Stimulated activated CD4-positive, alpha-beta T cell treated with anti-CD3 and anti-CD28 coated beads, Interleukin-12 subunit alpha, Interleukin-12 subunit beta, amount 100 ng/mL, for 48 hours (primary cell): Measurements from ENCODE around the gene FGF1.

Experiments used
- DNase-seq, 3 donors: peaks; one replicate each; pipeline ENCODE4 v3.0.0-alpha.2; 2020; ENCODE audit warnings: low read depth in 2 of 3, low spot score in 1 of 3

The FGF1 gene

DNA sequence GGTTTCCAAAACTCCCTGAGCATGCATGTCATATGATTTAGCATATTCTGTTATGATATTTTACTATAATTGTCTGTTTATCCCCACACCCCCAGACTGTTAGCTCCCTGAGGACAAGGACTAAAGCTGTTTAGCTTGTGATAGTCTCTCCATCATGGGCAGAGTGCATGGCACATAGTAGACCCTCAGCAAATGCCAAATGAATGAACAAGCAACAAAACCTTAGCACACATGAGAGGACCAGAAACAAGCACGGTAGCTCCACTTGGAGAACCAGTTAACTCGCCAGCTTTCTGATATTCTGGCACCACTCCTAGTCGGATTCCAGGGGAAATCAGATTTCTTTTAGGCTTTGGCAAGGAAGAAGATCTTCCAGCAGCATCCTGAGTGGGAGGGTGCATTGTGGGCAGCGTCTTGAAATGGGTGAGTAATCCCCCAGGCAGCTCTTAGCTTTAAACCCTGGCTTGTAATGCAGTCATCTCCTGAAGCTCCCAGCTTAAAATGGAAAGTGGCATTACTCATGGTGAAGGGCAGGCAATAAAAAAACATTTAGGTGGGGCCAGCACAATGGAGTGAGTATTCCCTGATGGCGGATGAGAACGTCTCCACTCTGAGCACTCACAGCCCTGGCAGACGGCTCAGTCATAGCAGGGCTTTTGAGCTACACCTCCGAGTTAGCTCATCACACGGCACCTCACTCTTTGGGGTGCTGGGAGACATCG, 41.1 kb downstream of the FGF1 start:
- no peak for DNase-seq

DNA sequence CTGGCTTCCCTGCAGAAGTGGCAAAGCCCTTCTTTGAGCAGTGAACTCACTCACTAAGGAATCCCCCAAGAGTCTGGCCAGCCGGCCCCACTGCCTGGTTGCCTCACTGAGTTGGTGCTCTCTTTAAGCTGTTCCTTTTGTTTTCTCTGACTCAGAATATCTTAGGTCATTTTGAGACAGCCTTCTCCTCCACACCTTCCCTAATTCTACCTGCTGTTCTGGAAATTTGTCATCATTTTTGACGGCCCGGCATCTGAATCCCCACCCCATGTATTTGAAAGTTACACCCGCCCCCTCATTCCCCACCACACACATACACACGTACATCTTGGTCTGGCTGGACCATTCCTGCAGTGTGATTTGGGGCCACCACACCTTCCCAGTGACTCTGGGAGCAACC, 41.8 kb downstream of the FGF1 start:
- DNase-seq: no peak

DNA sequence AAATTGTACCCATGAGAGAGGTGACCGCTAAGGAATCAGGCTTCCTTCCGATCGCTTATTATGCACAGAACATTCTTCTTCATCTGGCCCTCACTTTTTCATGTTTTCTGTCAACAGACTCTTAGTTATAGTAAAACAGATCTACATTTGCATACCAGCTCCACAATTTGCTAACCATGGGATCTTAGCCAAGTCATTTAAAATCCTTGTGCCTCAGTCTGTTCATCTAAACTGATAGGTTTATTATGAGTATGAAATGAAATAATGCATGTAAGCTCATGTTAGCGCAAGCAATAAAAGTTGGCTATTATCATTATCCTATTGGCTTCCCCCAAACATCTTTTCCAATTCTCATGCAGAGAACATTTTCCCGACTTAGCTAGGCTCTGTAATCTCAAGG, 42.3 kb downstream of the FGF1 start:
- DNase-seq: no peak

DNA sequence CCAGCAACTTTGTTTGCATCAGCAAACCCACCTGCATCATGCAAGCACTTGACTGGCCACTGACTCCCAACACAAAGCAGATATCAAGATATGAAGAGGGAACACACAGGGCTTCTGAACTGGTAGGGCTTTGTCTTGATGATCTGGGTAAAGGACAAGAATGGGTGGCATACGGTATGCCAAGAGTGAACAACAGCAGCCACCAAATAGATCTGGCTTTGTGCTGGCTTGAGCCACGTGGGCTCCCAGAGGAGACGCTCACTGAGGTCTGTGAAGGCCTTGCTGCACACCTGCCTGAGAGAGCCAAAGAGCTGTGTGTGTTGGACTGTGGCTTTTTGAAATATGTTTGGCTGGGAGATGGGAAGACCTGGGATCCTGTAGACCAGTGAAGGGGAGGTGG, 43.5 kb downstream of the FGF1 start:
- no peak for DNase-seq

DNA sequence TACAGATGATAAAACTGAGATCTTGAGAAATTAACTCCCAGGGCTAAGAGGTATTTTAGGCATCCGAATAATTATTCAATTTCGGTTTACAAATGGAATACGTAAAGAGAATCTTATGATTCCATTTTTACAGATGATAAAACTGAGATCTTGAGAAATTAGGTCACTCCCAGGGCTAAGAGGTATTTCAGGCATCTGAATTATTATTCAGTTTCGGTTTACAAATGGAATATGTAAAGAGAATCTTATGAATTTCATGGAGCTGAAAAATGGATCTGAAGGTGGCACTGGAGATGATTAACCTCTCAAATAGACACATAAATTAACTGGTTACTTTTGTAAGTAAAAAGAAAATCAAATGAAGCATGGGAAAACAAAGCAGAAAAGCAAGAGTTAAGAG, 44.2 kb downstream of the FGF1 start:
- DNase-seq: no peak

DNA sequence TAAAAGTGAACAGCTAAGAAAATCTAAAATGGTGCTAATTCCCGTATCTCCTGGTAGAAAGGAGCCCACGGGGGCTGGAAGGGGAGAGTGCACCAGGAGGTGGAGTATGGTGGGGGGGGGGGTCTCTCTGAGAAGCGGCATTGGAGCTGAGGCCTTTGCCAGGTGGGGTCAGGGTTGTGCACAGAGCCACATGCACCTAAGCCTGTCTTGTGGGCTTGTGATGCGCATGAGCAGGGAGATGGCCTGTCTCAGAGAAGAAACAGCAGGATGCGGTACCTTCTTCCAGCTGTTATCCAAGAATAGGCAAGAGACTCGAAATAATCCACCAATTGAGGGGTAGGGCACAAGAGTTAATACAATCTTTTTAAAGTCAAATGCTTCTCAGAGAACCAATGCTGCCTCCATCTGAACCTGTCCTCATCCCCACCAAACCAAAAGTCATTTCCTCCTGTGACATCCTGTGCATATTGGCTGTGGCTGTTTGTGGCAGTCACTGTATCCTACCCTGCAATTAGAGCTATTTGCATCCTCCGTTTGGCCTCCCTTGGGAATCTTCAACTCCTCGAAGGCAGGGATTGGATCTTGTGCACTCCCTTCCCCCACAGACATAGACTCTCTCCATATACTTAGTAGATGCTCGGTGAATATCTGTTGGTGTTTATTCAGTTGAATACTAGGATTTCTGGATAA, 45.4 kb downstream of the FGF1 start:
- no peak for DNase-seq

DNA sequence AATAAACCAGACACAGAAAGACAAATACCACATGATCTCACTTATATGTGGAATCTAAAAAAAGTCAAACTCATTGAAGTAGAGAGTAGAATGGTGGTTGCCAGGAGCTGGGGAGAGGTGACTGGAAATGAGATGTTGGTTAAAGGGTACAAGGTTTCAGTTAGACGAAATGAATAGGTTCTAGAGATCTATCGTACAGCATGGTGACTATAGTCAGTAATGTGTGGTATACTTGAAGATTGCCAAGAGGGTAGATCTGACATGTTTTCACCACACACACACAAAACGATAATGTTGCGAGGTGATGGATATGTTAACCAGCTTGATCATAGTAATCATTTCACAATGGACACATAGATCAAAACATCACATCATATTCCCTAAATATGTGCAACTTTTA, 46.4 kb downstream of the FGF1 start:
- DNase-seq: no peak

DNA sequence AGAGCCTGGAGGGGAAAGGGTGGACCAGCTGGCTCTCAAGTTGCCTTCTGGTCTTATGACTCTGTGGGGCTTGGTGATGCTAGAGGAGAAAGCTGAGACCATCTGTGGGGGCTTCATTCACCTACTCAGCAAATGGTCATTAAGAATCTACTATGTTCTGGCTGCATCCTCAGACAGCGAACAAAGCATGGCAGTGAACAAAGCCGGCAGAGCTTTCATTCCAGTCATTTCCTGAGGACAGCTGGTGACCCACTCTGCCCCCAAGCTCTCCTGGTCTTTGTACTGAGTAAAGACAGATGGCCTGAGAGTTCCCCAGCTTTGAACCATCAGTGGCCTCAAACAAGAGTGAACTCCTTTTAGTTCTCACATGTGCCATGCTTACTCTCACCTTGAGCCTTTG, 48.0 kb downstream of the FGF1 start:
- DNase-seq: no peak

DNA sequence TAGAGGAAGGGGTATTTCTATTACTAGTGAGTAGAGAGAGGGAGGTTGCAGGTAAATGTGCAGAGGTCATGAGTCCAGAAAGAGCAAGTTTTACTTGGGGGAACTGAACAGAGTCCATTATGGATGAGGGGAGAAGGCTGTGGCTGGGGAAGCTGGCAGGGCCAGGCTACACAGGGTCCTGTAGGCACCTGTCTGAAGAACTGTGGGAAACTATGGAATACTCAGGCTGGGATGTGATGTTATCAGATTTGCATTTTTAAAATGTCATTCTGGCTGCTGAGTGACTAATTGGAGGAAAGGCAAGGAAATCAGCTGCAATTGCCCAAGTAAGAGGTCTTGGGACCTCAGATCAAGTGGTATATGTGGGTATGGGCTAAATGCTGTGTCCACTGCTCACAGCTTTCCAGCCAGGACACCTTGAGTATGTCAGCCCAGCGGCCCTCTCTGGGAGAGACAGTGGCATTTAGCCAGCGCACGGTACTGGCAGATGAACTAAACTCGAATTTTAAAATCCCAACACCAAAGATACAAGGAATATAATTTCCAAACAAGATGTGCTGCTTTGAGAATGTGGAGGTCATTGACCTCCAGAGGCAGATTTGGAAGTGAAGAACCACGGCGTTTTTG, 49.1 kb downstream of the FGF1 start:
- DNase-seq: no peak

DNA sequence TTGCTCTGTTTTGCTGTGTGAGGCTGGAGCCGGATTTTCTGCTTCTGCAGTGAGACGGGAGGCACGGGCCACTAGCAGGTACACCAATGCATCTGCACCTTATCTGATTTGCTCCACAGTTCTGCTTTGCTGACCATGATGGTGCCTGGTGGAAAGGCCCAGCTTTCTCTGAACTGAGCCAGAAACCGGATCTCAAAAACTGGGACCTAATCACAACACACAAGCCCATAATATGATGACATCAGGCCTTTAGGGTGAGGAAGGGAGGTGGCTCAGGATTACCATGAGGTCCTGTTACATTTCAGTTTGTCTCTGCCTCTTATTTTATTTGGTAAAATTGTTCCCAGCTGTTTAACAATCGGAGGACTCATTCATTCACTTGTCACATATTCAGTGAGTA, 49.8 kb downstream of the FGF1 start:
- no peak for DNase-seq

DNA sequence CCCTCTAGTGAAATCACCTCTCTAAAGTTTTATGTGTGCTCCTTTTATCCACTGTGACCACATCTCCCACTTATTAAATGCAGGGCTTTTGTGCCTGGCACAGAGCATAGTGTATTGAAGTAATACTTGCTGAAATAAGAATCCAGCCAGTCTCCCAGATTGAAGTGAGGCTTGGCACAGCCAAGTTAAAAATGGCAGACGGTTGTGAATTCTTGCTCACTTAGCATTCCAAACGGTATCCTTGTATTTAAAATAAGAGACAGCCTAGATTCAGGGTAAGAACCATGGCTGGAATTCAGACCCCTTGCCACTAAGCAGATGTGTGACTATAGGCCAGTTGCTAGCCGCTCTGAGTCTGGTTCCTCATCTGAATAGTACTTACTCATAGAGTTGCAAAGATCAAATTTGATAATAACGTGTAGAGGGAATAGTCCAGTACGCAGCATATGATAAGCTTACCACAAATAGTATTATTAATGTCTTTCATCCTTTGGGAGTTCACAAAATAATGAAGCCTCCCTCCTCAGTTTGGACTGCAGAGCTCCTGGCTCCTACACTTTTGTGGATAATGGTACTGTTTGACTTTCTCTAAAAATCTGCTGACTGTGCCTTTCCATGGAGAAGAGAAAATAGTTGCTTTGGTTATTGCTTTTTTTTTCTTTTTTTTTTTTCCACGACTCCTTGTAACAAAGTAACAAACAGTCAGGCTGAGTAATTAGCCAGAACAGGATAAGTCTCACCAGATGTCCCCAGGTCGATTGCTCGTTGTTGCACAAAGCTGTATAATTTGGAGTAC, 51.5 kb downstream of the FGF1 start:
- no peak for DNase-seq

DNA sequence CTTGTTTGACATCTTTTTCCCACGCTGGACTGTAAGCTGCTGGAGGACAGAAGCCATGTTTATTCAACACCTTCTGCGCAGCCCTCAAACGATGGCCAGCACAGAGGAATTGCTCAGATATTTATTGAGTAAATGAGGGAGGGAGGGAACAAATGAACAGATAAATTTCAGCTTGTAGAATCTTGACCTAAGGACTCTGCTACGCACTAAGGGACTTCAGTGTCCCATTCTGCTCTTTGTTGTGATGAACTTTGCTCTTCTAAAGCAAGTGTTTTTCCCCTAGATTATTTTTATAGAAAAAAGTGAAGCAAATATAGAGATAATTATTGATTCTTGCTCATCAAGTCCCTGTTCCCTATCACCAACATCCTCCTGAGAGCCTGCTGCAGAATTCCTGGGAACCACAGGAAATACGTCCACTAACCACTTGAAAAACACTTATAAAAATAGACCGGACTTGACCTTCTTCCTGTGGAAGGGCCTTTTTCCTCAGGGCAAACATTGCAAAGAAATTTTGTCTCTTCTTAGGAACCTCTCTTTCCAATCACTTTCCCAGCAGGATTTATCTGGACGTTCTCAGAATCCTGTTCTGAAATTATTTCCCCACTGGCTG, 54.9 kb downstream of the FGF1 start:
- no peak for DNase-seq

DNA sequence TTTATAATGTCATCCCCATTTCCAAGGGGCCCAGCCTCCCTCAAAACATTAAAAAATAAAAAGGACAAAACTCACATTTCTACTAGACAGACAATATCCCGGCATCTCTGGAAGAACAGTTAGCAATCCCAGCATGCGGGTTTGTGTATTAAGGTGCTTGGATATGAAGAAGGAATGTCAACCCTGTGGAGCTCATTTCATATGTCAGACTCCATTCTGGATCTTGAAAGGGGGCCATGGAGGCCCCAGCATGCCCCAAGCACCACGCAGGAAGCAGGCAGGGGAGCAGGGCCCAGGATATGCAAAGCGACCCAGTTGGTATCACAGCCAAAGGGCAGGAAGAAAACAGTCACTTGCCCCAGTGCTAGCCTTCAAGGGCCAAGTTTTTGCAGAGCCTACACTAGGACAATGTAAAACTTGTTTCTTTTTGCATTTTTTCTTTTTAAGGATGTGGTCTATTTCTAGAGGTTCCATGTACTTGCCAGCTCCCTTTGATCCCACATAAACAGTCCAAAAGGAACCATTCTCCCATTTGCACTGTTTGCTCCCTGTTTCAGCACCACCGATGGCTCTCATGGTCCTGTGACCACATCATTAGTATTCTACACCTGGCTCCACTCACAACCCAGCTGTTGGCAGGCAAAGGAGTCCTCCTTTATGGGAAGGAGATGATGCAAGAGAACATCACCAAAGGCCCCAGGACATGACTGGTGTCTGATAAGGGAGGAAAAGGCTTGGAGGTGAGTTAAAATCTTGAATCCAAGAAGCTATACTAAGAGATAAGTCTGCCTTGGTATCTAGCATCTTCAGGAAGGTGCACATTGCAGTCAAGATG, 58.3 kb downstream of the FGF1 start:
- no peak for DNase-seq

DNA sequence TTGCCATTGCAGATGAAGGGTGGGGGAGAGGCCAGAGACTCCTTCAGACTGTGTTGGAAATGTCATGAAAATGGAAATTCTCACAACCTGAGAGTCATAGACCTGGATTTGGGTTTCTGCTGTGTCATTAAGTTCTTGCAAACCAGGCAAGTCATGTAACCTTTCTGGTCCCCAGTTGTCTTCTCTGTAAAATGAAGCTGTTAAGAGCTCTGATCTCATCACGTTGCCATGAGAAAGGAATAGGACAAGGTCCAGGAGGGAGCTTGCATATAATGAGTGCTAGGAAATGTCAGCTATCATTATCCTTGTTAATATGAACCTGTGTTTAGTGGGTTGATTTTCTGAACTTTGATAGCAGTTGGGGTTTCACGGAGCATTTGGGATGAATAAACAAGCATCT, 59.1 kb downstream of the FGF1 start:
- DNase-seq: no peak

DNA sequence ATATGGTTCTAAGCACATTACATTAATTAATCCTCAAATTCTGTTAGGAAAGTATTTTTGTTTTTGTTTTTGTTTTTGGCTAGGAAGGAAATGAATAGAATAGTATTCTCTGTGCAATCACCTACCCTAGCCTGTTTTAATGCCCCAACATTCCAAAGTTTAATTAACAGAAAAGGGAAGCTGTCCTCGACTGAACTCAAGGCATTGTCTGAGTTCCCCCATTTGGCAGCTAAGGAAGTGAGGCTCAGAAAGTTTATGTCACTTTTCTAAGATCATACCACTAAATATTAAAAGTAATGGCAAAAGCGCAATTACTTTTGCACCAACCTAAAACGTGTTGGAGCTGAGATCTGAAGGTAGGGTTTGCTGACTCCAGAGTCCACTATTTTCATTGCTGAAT, 59.8 kb downstream of the FGF1 start:
- DNase-seq: no peak

DNA sequence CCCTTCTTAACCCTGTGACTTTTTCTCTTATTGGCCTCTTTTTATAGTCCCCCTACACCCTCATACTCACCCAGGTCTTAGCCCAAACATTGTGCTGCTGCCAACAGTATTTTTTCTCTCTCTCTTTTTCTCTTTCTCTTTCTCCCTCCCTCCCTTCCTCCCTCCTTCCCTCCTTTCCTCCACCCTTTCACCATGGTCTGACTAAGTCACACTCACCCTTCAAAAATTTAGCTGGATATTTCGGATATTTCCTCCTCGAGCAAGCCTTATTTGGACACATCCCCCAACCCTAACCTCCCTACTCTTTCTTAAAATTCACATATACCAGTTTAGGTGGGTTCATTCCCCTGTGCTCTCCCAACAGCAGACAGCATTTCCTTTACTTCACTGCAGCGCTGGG, 64.7 kb downstream of the FGF1 start:
- DNase-seq: no peak

DNA sequence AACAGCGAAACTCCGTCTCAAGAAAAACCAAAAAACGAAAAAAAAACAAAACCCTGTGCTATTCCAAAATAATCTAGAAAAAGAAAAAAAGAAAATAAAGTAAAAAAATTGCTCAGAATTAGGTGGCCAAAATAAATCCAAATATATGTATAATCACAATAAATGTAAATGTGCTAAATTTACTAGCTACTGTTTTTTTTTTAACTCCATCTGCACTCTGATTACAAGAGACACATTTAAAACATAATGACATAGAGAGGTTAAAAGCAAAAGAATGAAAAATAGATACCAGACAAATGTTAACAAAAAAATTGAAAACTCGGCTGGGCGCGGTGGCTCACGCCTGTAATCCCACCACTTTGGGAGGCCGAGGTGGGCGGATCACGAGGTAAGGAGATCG, 66.1 kb downstream of the FGF1 start:
- no peak for DNase-seq

DNA sequence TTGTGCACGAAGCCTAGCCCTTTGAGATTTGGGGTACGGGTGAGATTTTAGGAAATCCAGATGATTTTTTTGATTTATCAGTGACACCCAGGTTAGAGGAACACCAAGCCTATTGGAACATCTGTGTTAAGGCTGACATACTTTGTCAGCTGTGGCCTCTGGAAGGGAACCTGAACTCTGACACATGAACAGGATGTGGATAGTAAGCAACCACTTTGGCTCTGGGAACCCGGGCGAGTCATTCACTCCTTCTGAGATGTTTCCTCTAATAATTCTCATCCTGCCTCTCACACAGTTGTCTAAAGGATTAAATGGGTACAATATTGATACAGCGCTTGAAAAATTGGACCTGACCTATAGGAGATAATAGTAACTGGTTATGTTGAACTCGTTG, 67.8 kb downstream of the FGF1 start:
- peak; percentile 24 to 26 (median 26) for DNase-seq

DNA sequence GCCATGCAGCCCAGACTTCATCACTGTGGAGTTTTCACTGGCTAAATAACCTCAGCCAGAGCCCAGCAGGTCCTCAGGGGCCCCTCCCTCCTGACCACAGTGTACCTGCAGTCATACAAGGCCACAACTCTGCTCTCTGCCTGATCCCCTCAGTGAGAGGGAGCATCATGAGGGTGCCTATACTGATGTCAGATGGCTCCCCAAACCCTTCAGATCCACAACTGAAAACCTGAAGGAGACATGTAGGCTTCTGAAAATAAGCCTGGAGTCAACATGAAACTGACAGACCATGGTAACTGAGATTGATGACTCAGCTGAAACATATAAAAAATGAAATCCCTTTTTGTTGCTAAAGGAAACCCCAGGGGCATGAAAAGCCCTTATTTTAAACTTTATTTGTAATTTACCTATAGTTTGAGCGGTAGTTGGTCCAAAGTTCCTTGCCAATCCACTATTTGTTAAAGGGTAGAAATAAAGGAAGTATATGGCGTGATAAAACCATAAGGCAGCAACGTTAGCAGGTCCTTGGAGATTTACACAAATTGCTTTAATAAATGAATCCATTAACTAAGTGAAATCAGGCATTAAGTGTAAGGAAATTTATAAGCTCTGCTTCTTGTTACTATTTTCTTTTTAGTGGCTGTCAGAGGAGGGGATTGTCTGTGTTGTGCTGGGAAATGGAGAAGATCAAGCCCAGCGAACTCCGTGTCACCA, 68.3 kb downstream of the FGF1 start:
- DNase-seq: peak in 2 of 3 donors; percentile 5 to 12

DNA sequence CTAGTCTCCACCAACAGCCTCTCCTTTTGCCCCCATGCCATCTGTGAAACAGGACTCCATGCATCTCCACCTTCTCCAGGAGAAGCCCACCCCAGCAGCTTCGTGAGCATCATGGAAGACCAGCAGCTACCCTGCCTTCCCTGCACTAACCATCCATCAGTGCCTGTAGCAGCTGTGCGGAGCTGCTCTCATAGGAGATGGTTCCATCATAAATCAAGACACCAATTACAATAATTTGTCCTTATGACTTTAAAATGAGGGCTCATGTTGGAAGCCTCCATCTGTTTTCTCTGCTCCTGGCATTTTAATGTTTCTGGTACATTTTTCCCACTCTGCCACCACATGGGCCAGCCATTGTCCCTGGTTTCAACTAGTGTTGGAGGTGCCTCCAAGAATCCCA, 69.9 kb downstream of the FGF1 start:
- no peak for DNase-seq
